K562 (cell line): Measurements from ENCODE around the gene BTBD18. TPM values are rescaled to one million over a fixed set of nuclear protein-coding genes. Genes with fewer than 3 reads are reported as not detected.

Source experiments
- ATF4 ChIP-seq: fragments of 450-650 bp; formaldehyde crosslinking; IDR thresholded peaks from 2 replicates; pipeline ENCODE4 v1.4.0; 2022; ENCODE audit warnings: mild to moderate bottlenecking, moderate library complexity
- CHD1 ChIP-seq: fragments of 200-600 bp; sonication (generic); IDR thresholded peaks from one replicate; pipeline ENCODE4 v1.6.1; 2012; ENCODE audit warnings: mild to moderate bottlenecking, moderate library complexity, low read length, inconsistent platforms
- E4F1 ChIP-seq: fragments of 250-450 bp; sonication (Bioruptor Pico); IDR thresholded peaks from 2 replicates; pipeline ENCODE4 v1.5.0; 2021; ENCODE audit warnings: mild to moderate bottlenecking, borderline replicate concordance
- GABPB1 ChIP-seq: sonication (generic); formaldehyde crosslinking; IDR thresholded peaks from 2 replicates; pipeline ENCODE4 v1.8.0; 2022; ENCODE audit warnings: mild to moderate bottlenecking, missing genetic modification reagents
- MAFG ChIP-seq: fragments of 450-650 bp; conservative IDR thresholded peaks from 2 replicates; pipeline ENCODE4 v1.6.1; 2016; ENCODE audit warnings: missing genetic modification characterization, missing compliant biosample characterization
- MBD1 ChIP-seq: fragments of 250-450 bp; sonication (Bioruptor Pico); IDR thresholded peaks from 2 replicates; pipeline ENCODE4 v1.8.0; 2022; ENCODE audit warnings: inconsistent platforms
- NBN ChIP-seq: fragments of 450-650 bp; IDR thresholded peaks from 2 replicates; pipeline ENCODE4 v1.6.1; 2016; ENCODE audit warnings: low read depth, mild to moderate bottlenecking
- POU5F1 ChIP-seq: fragments of 150-350 bp; IDR thresholded peaks from 2 replicates; pipeline ENCODE4 v1.6.1; 2014; ENCODE audit warnings: borderline replicate concordance, low read length, low read depth, mild to moderate bottlenecking; ENCODE audit not compliant: partially characterized antibody
- PRPF4 ChIP-seq: fragments of 200-400 bp; formaldehyde crosslinking; IDR thresholded peaks from one replicate; pipeline ENCODE4 v1.6.1; 2017; ENCODE audit warnings: low read length, low read depth, mild to moderate bottlenecking; ENCODE audit not compliant: insufficient read depth, poor library complexity, severe bottlenecking
- RFX1 ChIP-seq: fragments of 450-650 bp; IDR thresholded peaks from 2 replicates; pipeline ENCODE4 v1.6.1; 2016; ENCODE audit warnings: mild to moderate bottlenecking, moderate library complexity
- RNF219 ChIP-seq: fragments of 250-450 bp; sonication (Bioruptor Pico); IDR thresholded peaks from 2 replicates; pipeline ENCODE4 v1.5.0; 2022; ENCODE audit warnings: mild to moderate bottlenecking
- SIN3B ChIP-seq: fragments of 450-650 bp; IDR thresholded peaks from 2 replicates; pipeline ENCODE4 v1.6.1; 2017; ENCODE audit warnings: low read depth, mild to moderate bottlenecking, moderate library complexity
- SMARCC2 ChIP-seq: fragments of 450-650 bp; IDR thresholded peaks from 2 replicates; pipeline ENCODE4 v1.6.1; 2017; ENCODE audit warnings: antibody characterized with exemption, moderate library complexity, mild to moderate bottlenecking, low read depth
- TCF7L2 ChIP-seq: fragments of 150-350 bp; IDR thresholded peaks from 2 replicates; pipeline ENCODE4 v1.6.1; 2016; ENCODE audit warnings: low read depth, mild to moderate bottlenecking, low read length, moderate library complexity
- UBTF ChIP-seq, 2 experiments: IDR thresholded peaks; 2 replicates each; pipeline ENCODE4 v1.6.1; 2012; ENCODE audit warnings: improper control_type of control experiment in 2 of 2, low read depth in 2 of 2, low read length in 2 of 2, borderline replicate concordance in 1 of 2
- ZNF24 ChIP-seq: fragments of 450-650 bp; IDR thresholded peaks from 2 replicates; pipeline ENCODE4 v1.6.1; 2016
- ZNF316 ChIP-seq: fragments of 450-650 bp; IDR thresholded peaks from 2 replicates; pipeline ENCODE4 v1.6.1; 2016
- polyA plus RNA-seq, 8 experiments: library from polyadenylated mRNA; depleted of rRNA in 4 of 8; stranded (reverse) in 5 of 8; unstranded in 3 of 8; fragments of >200 nt; fragmentation: Nextera tagmentation in 2 of 8; fragmentation: Illumina TruSeq in 1 of 8; extraction: Ambion mirVana in 2 of 8; extraction: Trizol in 1 of 8; gene quantifications; 2 replicates each; pipeline versions ENCODE4 v1.2.1 to v1.2.3, GENCODE V29; 2011 to 2014; ENCODE audit warnings: inconsistent platforms in 1 of 8, missing spikeins in 1 of 8
- total RNA-seq, 7 experiments: library from RNA; depleted of rRNA in 6 of 7; stranded (reverse); fragments of >200 nt in 6 of 7; fragmentation: Illumina TruSeq in 2 of 7; extraction: Trizol in 2 of 7; gene quantifications; 2 replicates each; pipeline versions ENCODE4 v1.2.1 to v1.2.3, GENCODE V29; 2011 to 2021; ENCODE audit warnings: low replicate concordance in 1 of 7

BTBD18 gene
- total and polyA plus RNA-seq, 9 of the 15 experiments (the other 6 are each of a cell fraction or from before 2014, with no cell fraction given), result 0.06 TPM; not detected in 8

- no peak for TF ChIP-seq E4F1 (CRISPR knock-in tag)
- TF ChIP-seq CHD1, result peak; percentile 66
- peak; percentile 86 for TF ChIP-seq TCF7L2
- no peak for TF ChIP-seq MBD1 (CRISPR knock-in tag)
- peak; percentile 95 for TF ChIP-seq NBN
- TF ChIP-seq ZNF24, result peak; percentile 87
- TF ChIP-seq ATF4 (CRISPR knock-in tag), result 0 out of 2 replicates have a peak, but pooled peaks have one; percentile 51
- no peak for TF ChIP-seq POU5F1
- no peak for TF ChIP-seq RFX1
- peak; percentile 99 for TF ChIP-seq GABPB1 (CRISPR knock-in tag)
- TF ChIP-seq UBTF (IDR thresholded peaks at IDR 0.05; ENCODE audit: borderline replicate concordance in 1 of 2, low read depth in 2 of 2, low read length in 2 of 2), result peak; percentile 89 to 97; a peak in 3 of 4 replicates
- no peak for TF ChIP-seq ZNF316
- TF ChIP-seq SIN3B, result peak; percentile 90
- TF ChIP-seq PRPF4, result peak; percentile 77
- no peak for TF ChIP-seq MAFG (tag)
- no peak for TF ChIP-seq SMARCC2
- TF ChIP-seq RNF219 (CRISPR knock-in tag), result no peak
Measured at GRCh38 chr11:57741132-57742086, 10.2 kb downstream of the BTBD18 start, which contains the start of gene SELENOH (continued).
